NCI-H82 (cell line): ENCODE results near the gene FKBP8.
A peak's percentile ranks its signal among the peaks of the same experiment; 100 is the strongest.
"Not testable (repeated sequence)": the region's sequence is repeated elsewhere in the genome, so short reads cannot be mapped to it uniquely, and the experiment has no call there.

Experiments
- DNase-seq: peaks from one replicate; lab custom pipeline; 2025; lab: John Stamatoyannopoulos, UW

The FKBP8 gene

GRCh38 chr19:18542941-18543813 lies at the start of gene FKBP8:
Gene FKBP8 (minus strand): TSS chr19:18543573. CDS start chr19:18541970, 1,603 bp downstream.
- DNase-seq: peak; percentile 98

DNA sequence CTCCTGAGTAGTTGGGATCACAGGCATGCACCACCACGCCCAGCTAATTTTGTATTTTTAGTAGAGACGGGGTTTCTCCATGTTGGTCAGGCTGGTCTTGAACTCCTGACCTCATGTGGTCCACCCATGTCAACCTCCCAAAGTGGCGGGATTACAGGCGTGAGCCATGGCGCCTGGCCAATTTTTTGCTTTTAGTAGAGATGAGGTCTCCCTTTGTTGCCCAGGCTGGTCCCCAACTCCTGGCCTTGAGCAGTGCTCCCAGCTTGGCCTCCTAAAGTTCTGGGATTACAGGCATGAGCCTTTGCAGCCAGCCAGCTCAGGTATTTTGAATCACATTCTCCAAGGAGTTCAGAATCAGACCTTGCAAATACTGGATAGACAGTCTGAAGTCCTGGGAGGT lies 49.4 kb upstream of the FKBP8 start:
- DNase-seq: not testable (repeated sequence)

- no peak for DNase-seq
Measured at GRCh38 chr19:18591735-18592385, 48.5 kb upstream of the FKBP8 start.

DNA sequence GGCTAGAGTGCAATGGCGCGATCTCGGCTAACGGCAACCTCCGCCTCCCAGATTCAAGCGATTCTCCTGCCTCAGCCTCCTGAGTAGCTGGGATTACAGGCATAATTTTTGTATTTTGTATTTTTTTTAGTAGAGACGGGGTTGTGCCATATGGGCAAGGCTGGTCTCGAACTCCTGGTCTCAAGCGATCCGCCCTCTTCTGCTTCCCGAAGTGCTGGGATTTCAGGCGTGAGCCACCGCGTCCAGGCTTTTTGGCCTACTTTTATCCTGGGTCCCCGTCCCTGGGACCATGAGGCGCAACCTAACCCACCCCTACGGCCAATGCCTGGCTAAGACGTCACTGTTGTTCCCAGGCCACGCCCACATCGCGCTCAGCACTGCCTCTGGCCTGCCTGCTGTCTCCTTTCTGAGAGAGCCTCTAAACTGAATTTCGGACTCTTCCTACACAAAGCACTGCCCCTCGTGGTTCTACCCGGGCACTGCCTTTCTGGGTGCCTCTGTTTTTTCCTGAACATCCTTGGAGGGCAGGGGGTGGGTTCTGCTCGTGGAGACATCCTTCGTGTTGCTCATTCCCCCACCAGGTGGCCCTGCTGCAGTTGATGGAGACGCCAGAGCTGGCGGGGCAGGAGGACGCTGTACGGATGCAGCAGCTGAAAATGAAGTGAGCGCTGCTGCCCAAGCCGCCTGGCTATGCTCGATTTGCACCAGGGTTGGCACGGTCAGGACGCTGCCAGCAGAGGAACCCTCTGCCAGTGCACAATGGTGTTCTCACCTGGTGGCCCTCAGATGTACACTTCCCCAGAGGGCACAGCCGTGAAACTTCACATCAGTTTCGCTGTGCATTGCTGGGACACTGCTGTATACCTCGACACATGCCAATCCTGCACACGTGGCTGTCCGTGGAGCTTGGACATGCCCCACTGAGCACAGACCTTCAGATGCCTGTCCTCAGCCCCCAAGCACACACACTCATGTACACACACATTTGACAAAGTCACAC lies 47.2 kb upstream of the FKBP8 start:
- peak; percentile 99 for DNase-seq

- DNase-seq: peak; percentile 99
Measured at GRCh38 chr19:18589380-18590272, 46.3 kb upstream of the FKBP8 start.

GRCh38 chr19:18588611-18589379 lies 45.4 kb upstream of the FKBP8 start, which contains the start of gene REX1BD:
Gene REX1BD (plus strand): TSS chr19:18588798. CDS start chr19:18588802, 4 bp downstream.
- DNase-seq: peak; percentile 95

DNA sequence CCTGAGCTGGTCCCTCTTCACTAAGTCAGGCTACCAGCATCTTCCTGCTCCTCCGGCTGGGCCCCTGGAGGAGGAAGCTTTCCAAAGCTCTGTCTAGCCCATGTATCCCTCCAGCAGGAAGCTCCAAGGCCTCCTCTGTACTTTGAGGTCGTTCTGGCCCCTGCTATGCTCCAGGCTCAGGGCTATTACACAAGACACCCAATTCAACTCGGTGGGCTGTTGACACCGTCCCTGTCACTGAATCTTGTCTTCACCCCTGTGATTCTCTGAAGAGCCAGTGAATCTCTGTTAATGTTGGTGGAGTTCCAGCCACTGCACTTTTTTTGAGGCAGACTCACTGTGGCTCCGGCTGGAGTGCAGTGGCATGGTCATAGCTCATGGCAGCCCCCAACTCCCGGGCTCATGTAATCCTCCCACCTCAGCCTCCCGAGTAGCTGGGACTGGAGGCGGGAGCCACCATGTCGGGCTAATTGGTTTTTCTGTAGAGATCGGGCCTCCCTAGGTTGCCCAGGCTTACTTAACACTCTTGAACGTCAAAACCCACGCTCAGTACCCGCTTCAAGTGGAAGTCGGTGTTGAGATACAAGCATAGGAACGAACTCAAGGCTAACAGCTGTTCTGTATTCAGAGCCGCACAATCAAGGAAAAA lies 44.7 kb upstream of the FKBP8 start:
- peak; percentile 93 for DNase-seq

DNA sequence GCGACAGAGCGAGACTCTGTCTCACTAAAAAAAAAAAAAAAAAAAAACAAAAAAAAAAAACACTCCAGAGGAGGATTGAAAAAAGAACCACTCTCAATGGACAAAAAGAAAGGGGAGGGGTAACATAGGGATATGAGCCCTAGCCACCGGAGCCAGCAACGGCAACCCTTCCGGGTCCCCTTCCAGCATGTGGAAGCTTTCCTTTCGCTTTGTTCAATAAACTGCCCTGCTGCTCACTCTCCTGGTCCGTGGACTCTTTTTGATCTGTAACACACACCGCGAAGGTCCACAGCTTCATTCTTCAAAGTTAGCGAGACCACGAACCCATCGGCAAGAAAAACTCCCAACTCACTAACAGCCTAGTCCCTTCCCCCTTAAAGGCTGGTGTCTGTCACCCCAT lies 44.2 kb upstream of the FKBP8 start:
- DNase-seq: no peak

DNA sequence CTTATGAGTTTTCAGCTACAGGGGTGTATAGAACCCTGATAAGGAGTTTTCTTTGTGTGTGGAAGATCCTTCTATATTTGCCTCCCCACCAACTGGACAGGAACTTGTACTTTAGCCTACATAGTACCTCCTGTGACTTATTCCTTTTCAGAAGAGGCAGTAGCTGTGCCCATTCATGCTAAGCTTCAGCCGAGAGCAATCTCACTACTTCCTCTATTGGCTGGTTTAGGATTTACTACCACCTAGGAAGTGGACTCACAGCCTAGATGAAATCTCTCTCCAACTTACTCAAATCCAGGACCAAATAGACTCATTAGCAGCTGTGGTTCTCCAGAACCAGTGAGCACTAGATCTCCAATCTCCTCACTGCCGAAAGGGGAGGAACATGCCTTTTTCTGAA lies 42.9 kb upstream of the FKBP8 start:
- DNase-seq: no peak

- DNase-seq: no peak
Measured at GRCh38 chr19:18580311-18580710, 36.9 kb upstream of the FKBP8 start.

DNA sequence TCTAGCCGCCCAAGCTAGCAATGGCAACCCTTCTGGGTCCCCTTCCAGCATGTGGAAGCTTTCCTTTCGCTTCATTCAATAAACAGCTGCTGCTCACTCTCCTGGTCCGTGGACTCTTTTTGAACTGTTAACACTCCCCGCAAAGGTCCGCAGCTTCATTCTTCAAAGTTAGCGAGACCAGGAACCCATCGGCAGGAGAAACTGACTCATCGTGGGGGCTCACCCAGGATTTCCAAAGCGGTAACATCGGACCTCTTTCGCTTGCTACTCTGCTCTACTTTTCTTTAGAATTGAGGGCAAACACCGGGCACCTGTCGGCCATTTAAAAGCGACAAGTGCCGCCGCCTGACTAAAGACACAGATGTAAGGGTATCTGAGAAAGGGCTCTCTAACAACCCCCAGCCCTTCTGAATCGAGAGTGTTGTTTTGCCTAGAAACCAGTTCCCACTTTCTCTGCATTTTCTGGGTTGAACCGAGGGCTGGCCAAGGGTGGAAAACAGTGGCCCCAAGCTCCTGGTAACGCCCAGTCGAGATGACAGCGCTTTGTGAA lies 34.1 kb upstream of the FKBP8 start:
- DNase-seq: no peak

GRCh38 chr19:18576383-18576782 lies 33.0 kb upstream of the FKBP8 start:
- DNase-seq: no peak

DNA sequence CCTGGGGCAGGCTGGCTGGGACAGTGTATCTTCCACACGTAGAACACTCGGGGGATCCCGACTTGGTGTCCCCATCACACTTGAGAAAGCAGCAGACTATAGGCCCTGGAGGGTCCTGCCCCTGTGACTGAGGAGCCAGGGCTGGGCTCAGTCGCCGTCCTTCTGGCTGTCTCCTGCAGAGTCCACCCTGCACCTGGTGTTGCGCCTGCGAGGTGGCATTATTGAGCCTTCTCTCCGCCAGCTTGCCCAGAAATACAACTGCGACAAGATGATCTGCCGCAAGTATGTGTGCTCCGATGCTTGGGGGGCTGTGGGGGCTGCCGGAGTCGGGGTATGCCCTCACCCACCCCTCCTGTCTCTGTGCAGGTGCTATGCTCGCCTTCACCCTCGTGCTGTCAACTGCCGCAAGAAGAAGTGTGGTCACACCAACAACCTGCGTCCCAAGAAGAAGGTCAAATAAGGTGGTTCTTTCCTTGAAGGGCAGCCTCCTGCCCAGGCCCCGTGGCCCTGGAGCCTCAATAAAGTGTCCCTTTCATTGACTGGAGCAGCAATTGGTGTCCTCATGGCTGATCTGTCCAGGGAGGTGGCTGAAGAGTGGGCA lies 31.4 kb upstream of the FKBP8 start:
- DNase-seq: no peak

- peak; percentile 100 for DNase-seq
Measured at GRCh38 chr19:18571564-18572344, 28.4 kb upstream of the FKBP8 start, which contains the start of gene UBA52. Gene UBA52 (plus strand): TSS chr19:18571857. CDS start chr19:18573301, 1,444 bp downstream.

GRCh38 chr19:18568367-18568766 lies 25.0 kb upstream of the FKBP8 start:
- no peak for DNase-seq

DNA sequence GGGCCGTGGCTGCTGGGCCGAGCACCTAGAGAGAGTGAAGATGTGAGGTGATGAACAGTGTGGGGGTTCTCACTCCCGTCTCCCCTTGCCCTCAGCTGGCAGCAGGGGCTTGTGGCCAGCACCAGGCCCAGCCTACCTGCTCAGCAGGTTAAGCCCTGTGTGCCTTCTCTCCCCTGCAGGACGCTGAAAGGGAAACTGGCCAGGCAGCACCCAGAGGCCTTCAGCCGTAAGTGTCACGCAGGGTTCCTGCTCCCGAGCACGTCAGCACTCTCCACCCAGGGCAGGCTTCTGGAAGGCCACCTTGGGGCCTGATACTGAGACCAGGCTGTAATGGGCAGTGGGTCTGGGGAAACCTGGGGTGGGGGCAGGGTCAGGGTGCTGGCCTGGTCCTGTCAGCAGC lies 23.6 kb upstream of the FKBP8 start:
- no peak for DNase-seq

DNA sequence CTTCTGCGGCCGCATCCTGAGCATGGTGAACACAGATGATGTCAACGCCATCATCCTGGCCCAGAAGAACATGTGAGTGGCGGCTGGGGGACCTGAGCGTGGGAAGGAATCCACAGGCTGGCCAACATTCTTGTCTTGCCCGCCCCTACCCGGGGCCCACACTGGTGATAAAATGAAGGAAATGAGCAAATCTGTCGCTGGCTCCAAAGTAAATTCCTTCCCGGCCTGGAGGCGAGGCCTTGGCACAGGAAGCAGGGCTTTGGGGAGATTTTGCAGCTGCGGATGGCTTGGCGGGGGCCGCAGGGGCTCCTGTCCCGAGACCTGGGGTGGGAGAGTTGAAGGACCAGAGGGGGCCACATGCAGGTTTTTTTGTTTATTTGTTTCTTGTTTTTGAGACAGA lies 18.7 kb upstream of the FKBP8 start:
- DNase-seq: no peak

- no peak for DNase-seq
Measured at GRCh38 chr19:18559685-18560084, 16.3 kb upstream of the FKBP8 start.
